Measurements from ENCODE around the gene VAT1L. TPM values are rescaled to one million over a fixed set of nuclear protein-coding genes. Genes with fewer than 3 reads are reported as not detected.
"Not testable (repeated sequence)": the region's sequence is repeated elsewhere in the genome, so short reads cannot be mapped to it uniquely, and the experiment has no call there.

Gene VAT1L
- total RNA-seq, 4 donors from 2014 or later = 1.7 to 6.3 (median 2.9) TPM

DNA sequence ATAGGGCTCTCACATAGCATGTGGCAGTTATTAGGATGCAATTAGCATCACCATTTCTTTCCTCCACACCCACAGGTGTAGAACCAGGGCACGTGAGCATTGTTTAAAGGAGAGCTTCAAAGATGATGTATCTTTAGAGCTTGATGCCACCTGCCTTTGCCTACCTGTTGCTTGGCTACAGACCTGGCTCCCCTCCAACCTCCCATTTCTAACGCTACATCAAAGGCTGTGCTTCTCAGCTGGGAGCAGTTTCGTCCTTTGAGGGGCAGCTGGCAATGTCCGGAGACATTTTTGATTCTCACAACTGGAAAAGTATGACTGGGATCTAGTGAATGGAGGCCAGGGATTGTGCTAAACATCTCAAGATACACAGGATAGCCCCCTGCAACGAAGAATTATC is 155.4 kb downstream of the VAT1L start:
- 75% methylated on average over 5 of the region's 5 CpGs for WGBS
- Histone ChIP-seq H3K27ac (replicated peaks in 1 of 4) (no peak overlapping the region), H3K36me3 (no peaks in the 10 kb centered on the region), H3K27me3 (peaks cover 0 to 21% (median 0%) of the 10 kb centered on the region in 4 donors), H3K9me3 (no peaks in the 10 kb centered on the region), H3K4me3 (no peak overlapping the region), H3K4me1 (no peaks in the 10 kb centered on the region)
- no peak for DNase-seq (ENCODE audit: extremely low spot score)
- TF ChIP-seq POLR2A (IDR thresholded peaks at IDR 0.05; ENCODE audit: low read depth) (no peak), EP300 (IDR thresholded peaks at IDR 0.05) (no peak), POLR2AphosphoS5 (IDR thresholded peaks at IDR 0.05) (no peak)
- intact Hi-C loops (cut with DNase I) = no loop called here

DNA sequence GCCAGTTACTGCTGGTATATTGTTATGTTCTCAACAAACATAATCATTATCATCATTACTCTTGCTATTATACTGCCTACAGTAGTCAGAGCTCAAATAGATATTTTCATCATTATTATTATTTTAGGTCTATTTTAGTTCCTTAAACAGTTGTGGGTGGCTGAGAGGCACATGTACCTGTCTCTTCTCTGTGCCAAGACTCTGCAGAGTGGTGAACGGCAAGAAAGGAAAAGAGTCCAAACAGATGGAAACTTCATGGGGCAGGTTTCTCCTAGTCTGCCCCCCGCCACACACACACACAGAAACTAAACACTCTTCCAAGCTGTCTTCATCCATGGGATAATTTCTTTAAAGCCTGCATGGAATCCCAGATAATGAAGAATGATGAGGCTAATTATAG is 156.3 kb downstream of the VAT1L start:
- H3K27ac ChIP-seq (replicated peaks in 1 of 4) = no peak overlapping the region
- H3K36me3 ChIP-seq = no peaks in the 10 kb centered on the region
- H3K9me3 ChIP-seq = no peaks in the 10 kb centered on the region
- peaks cover 0 to 29% (median 0%) of the 10 kb centered on the region in 4 donors for H3K27me3 ChIP-seq
- no peak for DNase-seq (ENCODE audit: extremely low spot score)
- no peak overlapping the region for H3K4me3 ChIP-seq
- TF ChIP-seq POLR2A (IDR thresholded peaks at IDR 0.05; ENCODE audit: low read depth) (no peak), EP300 (IDR thresholded peaks at IDR 0.05) (no peak), POLR2AphosphoS5 (IDR thresholded peaks at IDR 0.05) (no peak)
- TF ChIP-seq, protein P1, sequence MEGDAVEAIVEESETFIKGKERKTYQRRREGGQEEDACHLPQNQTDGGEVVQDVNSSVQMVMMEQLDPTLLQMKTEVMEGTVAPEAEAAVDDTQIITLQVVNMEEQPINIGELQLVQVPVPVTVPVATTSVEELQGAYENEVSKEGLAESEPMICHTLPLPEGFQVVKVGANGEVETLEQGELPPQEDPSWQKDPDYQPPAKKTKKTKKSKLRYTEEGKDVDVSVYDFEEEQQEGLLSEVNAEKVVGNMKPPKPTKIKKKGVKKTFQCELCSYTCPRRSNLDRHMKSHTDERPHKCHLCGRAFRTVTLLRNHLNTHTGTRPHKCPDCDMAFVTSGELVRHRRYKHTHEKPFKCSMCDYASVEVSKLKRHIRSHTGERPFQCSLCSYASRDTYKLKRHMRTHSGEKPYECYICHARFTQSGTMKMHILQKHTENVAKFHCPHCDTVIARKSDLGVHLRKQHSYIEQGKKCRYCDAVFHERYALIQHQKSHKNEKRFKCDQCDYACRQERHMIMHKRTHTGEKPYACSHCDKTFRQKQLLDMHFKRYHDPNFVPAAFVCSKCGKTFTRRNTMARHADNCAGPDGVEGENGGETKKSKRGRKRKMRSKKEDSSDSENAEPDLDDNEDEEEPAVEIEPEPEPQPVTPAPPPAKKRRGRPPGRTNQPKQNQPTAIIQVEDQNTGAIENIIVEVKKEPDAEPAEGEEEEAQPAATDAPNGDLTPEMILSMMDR (IDR thresholded peaks at IDR 0.05) = no peak
- WGBS = 60% methylated on average over 2 of the region's 2 CpGs
- no peaks in the 10 kb centered on the region for H3K4me1 ChIP-seq
- intact Hi-C loops (cut with DNase I) = no loop called here

DNA sequence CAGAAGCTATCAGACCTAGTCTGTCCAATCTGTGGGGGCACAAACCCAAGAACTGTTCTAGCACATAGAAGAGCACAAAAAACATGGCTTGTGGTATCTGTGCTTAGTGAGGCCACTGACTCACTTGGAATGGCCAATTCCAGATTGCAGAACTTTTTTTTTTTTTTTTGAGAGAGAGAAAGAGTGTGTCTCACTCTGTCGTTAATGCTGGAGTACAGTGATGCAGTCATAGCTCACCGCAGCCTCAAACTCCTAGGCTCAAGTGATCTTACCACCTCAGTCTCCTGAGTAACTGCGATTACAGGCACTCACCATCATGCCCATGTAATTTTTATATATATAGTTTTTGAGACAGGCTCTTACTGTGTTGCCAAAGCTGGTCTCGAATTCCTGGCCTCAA is 156.8 kb downstream of the VAT1L start:
- Histone ChIP-seq H3K9me3 (no peaks in the 10 kb centered on the region), H3K36me3 (no peaks in the 10 kb centered on the region), H3K27ac (replicated peaks in 1 of 4) (no peak overlapping the region), H3K4me3 (no peak overlapping the region), H3K27me3 (peaks cover 0 to 31% (median 0%) of the 10 kb centered on the region in 4 donors), H3K4me1 (no peaks in the 10 kb centered on the region)
- no peak for DNase-seq (ENCODE audit: extremely low spot score)
- 96% methylated on average over 4 of the region's 4 CpGs for WGBS
- no peak for TF ChIP-seq EP300 (IDR thresholded peaks at IDR 0.05)
- TF ChIP-seq, protein P1 (IDR thresholded peaks at IDR 0.05) = no peak
- no peak for TF ChIP-seq POLR2A (IDR thresholded peaks at IDR 0.05; ENCODE audit: low read depth)
- TF ChIP-seq POLR2AphosphoS5 (IDR thresholded peaks at IDR 0.05) = no peak
- intact Hi-C loops (cut with DNase I) = no loop called here

DNA sequence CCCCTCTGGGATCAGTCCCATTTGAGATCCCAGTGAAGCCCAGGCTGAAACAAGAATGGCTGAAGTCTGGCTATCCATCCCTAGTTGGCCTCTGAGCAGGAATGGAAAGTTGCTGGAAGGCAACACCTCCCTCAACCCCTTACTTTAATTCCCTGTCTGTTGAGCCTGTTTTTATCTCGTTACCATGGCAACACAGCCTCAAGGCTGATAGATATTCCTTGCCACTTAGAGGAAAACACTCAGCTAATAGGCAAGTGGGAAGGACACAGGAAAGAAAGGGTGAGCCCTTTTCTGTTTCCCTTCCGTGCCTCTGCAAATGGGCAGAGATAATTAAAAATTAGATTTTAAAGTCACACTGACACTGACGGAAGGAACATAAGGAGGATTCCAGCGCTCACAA is 158.5 kb downstream of the VAT1L start:
- DNase-seq (ENCODE audit: extremely low spot score) = no peak
- intact Hi-C loops (cut with DNase I) = no loop called here
- H3K27me3 ChIP-seq = peaks cover 0 to 31% (median 0%) of the 10 kb centered on the region in 4 donors
- no peak overlapping the region for H3K27ac ChIP-seq (replicated peaks in 1 of 4)
- H3K9me3 ChIP-seq = no peaks in the 10 kb centered on the region
- no peak overlapping the region for H3K4me3 ChIP-seq
- no peak for TF ChIP-seq EP300 (IDR thresholded peaks at IDR 0.05)
- TF ChIP-seq, protein P1 (IDR thresholded peaks at IDR 0.05) = no peak
- TF ChIP-seq POLR2A (IDR thresholded peaks at IDR 0.05; ENCODE audit: low read depth) = no peak
- no peak for TF ChIP-seq POLR2AphosphoS5 (IDR thresholded peaks at IDR 0.05)
- no peaks in the 10 kb centered on the region for H3K36me3 ChIP-seq
- 62% methylated on average over 4 of the region's 4 CpGs for WGBS
- no peaks in the 10 kb centered on the region for H3K4me1 ChIP-seq

DNA sequence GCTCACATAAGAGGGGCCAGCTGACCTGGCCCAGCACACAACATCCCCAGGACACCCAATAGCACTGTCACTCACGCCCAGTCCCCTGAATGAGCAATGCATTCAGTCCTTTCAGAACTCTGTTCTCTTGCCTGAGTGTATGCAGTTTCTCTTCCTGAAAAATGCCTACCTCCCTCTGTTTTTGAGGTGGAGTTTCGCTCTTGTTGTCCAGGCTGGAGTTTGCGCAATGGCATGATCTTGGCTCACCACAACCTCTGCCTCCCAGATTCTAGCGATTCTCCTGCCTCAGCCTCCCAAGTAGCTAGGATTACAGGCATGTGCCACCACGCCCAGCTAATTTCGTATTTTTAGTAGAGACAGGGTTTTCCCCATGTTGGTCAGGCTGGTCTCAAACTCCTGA is 159.2 kb downstream of the VAT1L start:
- intact Hi-C loops (cut with DNase I); H3K4me1 ChIP-seq; H3K9me3 ChIP-seq; H3K36me3 ChIP-seq; H3K4me3 ChIP-seq; H3K27ac ChIP-seq (replicated peaks in 1 of 4); DNase-seq (ENCODE audit: extremely low spot score): not testable (repeated sequence)
- WGBS = 83% methylated on average over 6 of the region's 6 CpGs
- peaks cover 0 to 31% (median 0%) of the 10 kb centered on the region in 4 donors for H3K27me3 ChIP-seq

DNA sequence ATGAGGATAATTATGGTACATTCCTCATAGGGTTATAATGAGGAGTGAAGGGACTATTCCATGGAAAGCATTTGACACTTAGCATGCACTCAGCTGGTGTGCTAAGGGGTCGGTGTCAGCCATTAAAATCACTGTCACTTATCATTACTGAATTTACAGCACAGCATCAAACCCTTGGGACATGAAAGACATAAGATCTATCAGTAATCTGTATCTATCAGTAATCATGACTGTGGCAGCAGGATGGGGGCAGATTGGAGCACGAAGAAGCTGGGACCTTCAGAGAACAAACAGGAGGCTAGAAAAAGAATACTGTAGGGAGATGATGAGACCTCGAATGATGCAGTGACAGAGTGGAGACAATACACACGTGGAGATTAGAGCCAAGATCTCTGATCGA is 160.5 kb downstream of the VAT1L start:
- intact Hi-C loops (cut with DNase I) = no loop called here
- H3K9me3 ChIP-seq = no peaks in the 10 kb centered on the region
- TF ChIP-seq, protein P1 (IDR thresholded peaks at IDR 0.05) = no peak
- TF ChIP-seq POLR2AphosphoS5 (IDR thresholded peaks at IDR 0.05) (no peak), POLR2A (IDR thresholded peaks at IDR 0.05; ENCODE audit: low read depth) (no peak), EP300 (IDR thresholded peaks at IDR 0.05) (no peak)
- H3K27me3 ChIP-seq = peaks cover 0 to 31% (median 0%) of the 10 kb centered on the region in 4 donors
- no peak for DNase-seq (ENCODE audit: extremely low spot score)
- 73% methylated on average over 5 of the region's 5 CpGs for WGBS
- no peak overlapping the region for H3K27ac ChIP-seq (replicated peaks in 1 of 4)
- no peaks in the 10 kb centered on the region for H3K36me3 ChIP-seq
- H3K4me3 ChIP-seq = no peak overlapping the region
- no peaks in the 10 kb centered on the region for H3K4me1 ChIP-seq
